GM21360 (cell line): Measurements from ENCODE around the gene DRAP1.
"Not testable (repeated sequence)": the region's sequence is repeated elsewhere in the genome, so short reads cannot be mapped to it uniquely, and the experiment has no call there.

Experiments
- ATAC-seq: cut with Tn5 transposase; IDR thresholded peaks from one replicate; pipeline ENCODE4 v1.9.1; 2021; ENCODE audit warnings: mild to moderate bottlenecking, moderate library complexity; ENCODE audit not compliant: unreplicated experiment

DRAP1 gene

GRCh38 chr11:65885808-65886536 lies 33.3 kb upstream of the DRAP1 start:
- ATAC-seq = no peak

GRCh38 chr11:65886826-65887722 lies 32.2 kb upstream of the DRAP1 start:
- no peak for ATAC-seq

DNA sequence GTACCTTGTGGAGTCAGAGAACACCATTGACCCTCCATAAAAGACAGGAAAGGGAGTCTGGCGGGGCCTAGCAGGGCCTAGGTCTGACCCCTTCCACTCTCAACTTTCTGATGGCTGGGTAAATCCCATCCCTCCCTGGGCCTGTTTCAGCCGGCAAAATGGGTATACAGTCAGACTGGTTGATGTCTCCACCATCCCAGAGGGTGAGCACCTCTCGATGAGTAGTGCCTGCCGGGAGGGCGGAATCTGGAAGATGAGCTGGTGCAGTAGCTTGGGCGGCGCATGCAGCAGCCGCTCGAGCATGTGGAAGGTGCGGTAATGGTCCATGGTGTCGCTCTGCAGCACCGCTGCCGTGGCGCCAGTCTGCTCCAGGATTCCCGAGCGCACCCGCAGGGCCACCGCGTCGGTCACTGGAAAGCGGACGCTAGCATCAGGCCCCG lies 31.5 kb upstream of the DRAP1 start:
- ATAC-seq = no peak

DNA sequence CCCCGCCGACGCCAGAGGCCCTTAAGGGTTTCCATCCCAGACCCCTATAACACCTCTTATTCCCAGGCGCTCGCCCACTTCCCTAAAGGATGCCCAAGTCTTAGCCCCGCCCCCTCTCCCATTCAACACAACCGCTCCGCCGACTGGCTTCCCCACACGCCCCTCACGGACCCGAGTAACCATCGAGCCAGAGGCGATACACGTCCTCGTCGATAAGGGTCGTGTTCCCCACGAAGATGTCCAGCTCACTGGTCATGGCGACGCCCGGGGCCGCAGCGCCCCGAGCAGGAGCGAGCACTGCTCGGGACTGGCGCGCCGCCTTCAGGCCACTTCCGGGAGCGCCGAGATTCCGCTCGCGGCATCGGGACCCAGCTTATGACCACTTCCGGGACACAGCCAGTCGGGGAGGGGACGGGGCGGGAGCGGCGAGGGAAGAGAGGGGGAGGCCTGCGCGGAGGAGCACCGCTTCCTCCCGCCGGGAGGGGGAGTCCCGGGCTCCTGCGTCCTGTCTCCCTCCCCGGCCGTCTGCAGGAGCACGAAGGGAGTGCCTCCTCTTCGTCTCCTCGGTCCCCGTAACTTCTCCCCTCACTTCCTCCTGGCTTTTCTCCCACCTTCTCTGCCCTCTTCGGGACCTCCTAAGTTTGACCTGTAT lies 30.9 kb upstream of the DRAP1 start, which contains the start of gene FIBP:
Gene FIBP (minus strand): TSS at position 309 of the 652 bp plus-strand sequence. CDS start 53 bp downstream, at position 256.
- ATAC-seq = peak; percentile 34

GRCh38 chr11:65890324-65891218 lies 28.7 kb upstream of the DRAP1 start, which contains the start of gene CCDC85B:
CCDC85B (plus strand) TSS chr11:65890673; CDS start chr11:65890784, 111 bp downstream.
- peak; percentile 41 for ATAC-seq

DNA sequence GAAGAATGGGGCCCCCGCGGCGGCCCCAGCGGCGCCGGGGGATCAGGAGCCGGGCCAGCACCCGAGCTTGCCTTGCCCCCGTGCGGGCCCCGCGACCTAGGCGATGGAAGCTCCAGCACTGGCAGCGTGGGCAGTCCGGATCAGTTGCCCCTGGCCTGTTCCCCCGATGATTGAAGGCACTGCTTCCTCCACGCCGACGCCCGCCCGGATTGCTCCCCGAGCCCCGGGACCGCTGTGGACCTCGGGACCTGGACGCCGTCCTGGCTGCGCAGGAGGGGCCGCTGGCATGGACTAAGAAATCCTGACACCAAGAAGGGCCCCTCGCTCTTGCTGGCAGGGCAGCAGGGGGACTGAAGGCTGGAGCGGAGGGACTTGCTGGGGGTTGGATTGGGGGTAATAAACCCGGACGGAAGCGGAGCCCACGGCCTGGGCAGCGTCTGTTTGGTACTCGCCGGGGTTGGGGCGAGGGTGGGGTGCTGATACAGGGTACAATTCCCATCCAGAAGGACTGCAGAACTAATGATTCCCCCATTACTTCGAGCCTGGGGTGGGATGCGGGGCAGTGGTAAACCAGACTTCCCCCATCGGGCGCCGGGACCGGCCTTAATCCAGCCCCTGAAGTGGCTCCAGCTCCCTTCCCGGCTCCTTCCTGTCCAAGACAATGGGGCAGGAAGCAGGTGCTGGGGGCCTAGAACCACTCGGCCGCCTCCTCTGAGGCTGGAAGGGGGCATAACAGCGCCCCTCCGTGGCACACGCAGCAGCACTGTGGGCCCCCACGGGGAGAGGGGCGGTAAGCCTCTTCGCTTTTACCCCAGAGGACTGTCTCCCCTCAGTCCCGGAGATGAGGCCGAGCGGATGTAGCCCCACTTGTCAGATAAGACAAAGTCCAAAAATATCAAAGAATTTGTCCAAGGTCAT lies 27.7 kb upstream of the DRAP1 start:
- ATAC-seq = no peak

DNA sequence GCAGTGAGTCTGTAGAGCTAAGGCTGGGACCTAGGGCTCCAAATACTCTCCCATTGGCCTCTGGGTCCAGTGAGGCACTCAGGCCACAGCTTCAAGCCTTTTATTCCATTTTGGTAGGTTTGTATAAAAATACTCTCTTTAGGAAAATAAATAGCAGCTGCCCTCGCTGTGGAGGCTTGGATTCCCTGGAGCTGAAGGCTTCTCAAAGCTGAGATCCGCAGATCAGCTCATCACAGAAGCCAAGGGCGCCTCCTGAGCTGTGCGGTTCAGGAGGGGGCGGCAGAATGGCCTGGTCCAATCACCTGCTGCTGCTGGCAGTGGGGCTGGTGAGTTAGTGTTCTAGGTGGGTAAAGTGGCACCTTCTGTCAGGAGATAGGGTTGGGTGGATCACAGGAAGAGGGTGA lies 27.1 kb upstream of the DRAP1 start:
- not testable (repeated sequence) for ATAC-seq

- no peak for ATAC-seq
Observed at GRCh38 chr11:65892661-65893317, 26.4 kb upstream of the DRAP1 start.

DNA sequence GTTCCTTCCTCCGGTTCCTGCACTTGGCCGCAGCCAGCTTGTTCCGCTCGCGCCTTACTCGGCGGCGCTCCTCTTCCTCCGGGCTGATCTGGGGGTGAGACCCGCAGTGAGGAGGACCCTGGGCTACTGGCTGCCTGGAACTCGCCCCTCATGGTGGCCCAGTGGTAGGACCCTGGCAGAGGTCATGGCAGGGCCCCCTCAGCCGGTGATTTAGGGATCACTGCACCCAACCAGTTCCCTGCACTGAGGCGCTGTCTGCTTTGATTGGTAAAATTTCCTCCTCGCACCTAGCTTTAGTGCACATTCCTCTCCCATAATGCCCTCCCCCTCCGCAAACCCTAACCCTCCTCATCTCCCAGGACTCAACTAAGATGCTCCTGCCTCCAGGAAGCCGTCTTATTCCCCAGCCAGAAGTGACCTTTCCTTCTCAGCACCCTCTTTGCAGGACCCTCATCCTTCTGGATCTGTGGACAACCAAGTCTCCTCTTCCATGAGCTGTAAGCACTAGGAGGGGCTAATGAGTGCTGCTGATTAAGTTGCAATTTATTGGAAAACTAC lies 25.1 kb upstream of the DRAP1 start:
- ATAC-seq = no peak

GRCh38 chr11:65895482-65895981 lies 23.7 kb upstream of the DRAP1 start:
- no peak for ATAC-seq

DNA sequence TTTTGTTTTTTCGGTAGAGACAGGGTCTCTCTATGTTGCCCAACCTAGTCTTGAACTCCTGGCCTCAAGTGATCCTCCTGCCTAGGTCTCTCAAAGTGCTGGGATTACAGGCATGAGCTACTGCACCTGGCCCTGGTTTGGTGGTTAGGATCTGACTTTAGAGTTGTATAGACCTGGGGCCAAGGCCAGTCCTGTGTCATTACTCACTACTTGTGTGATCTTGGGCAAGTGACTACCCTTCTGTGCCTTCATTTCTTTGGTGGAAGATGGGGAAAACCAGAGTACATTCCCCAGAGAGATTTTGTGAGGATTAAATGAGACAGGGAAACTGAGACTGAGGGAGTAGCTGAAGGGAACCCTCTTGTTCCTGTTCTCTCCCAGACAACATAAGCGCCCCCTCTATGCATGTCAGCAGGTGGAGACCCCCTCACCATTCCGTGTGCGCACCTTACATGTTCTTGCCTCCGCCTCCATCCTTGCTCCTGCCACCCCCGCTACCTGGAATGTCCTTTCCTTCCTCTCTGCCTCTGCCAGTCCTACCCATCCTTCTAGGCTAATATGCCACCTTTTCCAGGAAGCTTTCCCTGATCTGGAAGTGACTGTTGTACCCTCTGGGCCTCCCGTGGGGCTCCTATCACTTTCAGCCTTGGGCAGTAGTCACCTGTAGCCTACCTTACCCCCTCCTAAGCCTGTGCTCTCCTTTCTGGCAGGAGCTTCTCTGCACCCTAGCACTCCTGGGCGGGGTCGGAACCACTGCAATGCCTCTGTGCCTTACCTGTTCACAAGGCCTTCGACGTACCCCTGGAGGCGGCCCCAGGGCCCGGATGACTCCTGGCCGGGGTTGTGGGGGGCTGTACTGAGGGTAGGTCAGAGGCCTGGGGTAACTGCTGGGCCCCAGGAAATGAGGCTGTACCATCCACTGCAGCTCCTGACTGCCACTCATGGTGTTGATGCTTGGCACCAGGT lies 22.9 kb upstream of the DRAP1 start:
- ATAC-seq = no peak

GRCh38 chr11:65897020-65897471 lies 22.2 kb upstream of the DRAP1 start:
- no peak for ATAC-seq

- no peak for ATAC-seq
Observed at GRCh38 chr11:65898656-65899355, 20.4 kb upstream of the DRAP1 start.

DNA sequence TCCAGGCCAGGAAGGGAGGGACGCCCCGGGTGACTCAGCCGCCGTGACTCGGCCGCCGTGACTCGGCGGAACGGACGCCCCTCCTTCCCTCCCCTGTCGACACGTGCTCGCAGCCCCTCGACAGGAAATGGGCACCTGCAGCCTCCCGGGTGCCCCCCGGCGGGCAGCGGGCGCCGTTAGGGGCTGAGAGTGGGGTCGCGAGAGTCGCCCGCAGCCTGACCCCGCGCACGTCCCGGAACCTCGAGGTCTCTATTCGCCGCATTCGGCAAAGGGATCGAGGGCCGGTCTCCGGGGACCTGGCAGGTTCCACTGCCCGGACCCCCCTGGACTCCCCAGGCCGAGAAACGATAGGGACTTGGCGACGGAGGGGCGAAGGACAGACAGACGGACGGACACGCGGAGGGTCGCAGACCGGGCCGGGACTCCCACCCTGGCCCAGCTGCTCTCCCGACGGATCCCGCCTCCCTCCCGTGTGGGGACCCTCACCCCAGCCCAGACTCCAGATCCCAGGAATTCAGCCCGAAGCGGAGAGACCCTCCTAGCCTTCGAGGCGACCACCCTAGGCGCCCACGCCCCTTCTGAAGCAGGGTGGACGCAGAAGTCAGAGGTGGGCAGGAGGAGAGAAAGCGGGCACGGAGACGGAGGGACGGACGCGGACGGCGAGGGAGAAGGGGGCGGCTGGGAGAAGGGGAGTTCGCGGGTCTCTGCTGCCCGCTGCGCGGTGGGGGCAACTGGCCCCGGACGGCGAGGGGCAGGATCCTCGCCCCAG lies 19.7 kb upstream of the DRAP1 start:
- no peak for ATAC-seq

DNA sequence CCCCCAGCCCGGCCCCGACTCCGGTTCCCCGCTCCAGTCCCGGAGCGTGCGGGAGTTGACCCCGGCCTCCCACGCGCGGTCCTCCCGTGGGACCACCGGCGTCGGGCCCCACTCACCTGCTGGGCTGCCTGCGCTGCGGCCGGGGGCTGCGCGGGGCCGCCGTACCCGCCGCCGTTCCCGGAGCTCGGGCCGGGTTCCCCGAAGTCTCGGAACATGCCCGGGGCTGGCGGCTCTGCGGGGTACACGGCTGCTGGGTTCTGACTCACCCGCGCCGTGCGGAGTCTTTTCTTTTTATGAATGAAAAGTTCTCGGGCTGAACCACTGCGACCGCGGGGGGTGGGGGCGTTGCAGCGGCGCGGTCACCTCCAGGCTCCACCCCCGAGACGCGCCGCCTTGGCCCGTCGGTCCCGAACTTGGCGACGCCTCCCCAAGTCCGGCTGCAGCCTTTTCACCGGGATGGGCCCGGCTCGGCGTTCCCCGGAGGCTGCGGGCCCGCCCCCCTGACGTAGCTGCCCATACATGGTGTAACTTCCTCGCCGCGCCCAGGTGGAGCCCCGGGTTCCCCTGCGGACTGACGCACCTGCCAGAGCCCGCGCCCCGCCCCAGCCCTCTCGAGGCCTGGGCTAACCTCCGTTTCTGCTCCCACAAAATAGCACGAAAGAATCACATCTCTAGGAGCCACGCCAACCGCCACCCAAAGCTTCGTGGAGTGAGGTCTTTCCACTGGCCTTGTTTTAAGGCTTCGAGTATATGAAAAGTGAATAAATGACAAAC lies 18.9 kb upstream of the DRAP1 start, which contains the start of gene FOSL1:
Gene FOSL1 (minus strand): TSS at position 264 of the 774 bp plus-strand sequence. CDS start 49 bp downstream, at position 215.
- peak; percentile 70 for ATAC-seq
